ENCODE data around the gene DNAI4.

DNA sequence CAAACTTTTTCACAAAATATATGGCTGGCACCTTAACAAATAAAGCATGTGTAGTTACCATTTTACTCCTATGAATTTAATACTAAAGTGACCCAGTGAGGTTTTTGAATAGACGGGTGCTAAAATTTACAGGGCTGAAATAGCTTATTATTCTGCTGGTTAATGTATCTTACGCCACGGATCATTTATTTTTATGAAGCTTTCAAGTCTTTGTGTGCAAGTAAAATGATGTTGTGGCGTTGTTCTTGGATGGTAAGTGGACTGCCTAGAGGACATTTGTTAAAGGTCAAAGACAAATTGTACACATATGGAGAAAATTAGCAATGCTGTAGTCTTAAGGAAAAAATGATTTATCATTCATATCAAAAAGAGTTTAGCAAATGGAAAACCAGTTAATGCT, 146.4 kb downstream of the DNAI4 start:
- TF ChIP-seq, protein P1, sequence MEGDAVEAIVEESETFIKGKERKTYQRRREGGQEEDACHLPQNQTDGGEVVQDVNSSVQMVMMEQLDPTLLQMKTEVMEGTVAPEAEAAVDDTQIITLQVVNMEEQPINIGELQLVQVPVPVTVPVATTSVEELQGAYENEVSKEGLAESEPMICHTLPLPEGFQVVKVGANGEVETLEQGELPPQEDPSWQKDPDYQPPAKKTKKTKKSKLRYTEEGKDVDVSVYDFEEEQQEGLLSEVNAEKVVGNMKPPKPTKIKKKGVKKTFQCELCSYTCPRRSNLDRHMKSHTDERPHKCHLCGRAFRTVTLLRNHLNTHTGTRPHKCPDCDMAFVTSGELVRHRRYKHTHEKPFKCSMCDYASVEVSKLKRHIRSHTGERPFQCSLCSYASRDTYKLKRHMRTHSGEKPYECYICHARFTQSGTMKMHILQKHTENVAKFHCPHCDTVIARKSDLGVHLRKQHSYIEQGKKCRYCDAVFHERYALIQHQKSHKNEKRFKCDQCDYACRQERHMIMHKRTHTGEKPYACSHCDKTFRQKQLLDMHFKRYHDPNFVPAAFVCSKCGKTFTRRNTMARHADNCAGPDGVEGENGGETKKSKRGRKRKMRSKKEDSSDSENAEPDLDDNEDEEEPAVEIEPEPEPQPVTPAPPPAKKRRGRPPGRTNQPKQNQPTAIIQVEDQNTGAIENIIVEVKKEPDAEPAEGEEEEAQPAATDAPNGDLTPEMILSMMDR (conservative IDR thresholded peaks at IDR 0.05): no peak
- TF ChIP-seq ZFX (IDR thresholded peaks at IDR 0.05): no peak

All from C4-2B (cell line).